IPS-18c (cell line): ENCODE results near the gene UBXN2A.
"Not testable (repeated sequence)": the region's sequence is repeated elsewhere in the genome, so short reads cannot be mapped to it uniquely, and the experiment has no call there.

Experiments
- H3K4me3 ChIP-seq: 2 replicates; pipeline ENCODE4 v1.7.0; 2013; ENCODE audit warnings: low read depth, mild to moderate bottlenecking, low read length, moderate library complexity; ENCODE audit not compliant: insufficient read depth
- H3K9me3 ChIP-seq: one replicate; pipeline ENCODE4 v1.6.1; 2013; ENCODE audit warnings: mild to moderate bottlenecking, low read length, moderate library complexity; ENCODE audit not compliant: control insufficient read depth, insufficient read depth

Gene UBXN2A

DNA sequence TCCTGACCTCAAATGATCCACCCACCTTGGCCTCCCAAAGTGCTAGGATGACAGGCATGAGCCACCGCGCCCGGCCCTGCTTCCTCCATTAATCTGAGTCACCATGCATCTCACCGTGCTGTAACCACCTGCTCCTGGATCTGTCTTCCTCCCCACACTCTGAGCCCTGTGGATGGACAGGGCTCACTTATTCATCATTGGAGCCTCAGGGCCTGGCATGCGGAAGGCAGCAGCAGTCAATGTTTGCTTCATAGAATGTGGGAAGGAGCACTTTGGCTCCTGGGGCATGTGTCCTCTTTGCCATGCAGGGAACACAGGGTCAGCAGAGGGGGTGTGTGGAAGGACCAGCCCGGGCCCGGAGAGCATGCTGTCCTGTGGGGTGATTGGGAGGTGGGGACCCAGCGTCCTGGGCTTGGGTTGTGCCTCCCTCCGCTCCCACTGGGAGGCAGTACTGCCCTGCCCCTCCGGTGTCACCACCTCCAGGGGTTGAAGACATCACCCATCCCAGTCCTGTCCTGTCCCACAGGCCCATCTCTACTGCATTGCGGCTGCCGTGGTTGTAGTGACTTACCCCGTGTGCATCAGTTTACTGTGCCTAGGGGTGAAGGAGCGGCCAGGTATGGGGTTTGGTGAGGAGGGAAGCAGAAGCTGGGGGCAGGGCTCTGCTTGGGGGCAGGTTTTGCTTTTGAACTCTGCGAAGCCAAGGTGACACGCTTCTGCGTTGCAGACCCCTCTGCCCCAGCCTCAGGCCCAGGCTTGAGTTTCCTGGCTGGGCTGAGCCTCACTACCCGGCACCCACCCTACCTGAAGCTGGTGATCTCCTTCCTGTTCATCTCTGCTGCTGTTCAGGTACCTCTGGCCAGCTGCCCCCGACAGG lies 81.1 kb downstream of the UBXN2A start:
- Histone ChIP-seq H3K4me3 (no peak overlapping the region), H3K9me3 (no peaks in the 10 kb centered on the region)

DNA sequence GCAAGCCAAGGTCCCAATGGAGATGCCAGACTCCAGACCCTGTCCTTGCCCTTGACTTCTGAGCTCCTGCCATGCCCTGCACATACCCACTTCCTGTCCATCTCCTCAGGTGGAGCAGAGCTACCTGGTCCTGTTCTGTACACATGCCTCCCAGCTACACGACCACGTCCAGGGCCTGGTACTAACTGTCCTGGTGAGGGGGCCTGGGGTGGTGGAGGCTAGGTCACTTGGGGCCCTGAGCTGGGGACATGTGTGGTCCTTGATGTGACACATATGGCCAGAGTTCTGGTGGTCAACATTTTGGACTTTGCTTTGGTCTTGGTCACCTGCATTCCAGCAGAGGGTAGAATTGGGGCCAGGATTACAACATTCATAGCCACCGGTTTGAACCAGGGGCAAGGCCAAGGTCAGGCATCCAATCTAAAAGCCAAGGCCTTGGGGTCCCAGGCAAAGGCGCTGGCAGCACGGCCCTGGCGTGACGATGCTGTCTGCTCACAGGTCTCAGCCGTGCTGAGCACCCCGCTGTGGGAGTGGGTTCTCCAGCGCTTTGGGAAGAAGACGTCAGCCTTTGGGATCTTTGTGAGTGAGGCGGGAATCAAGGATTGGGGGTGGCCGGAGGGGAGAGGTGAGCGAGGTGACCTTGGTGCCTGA lies 82.2 kb downstream of the UBXN2A start:
- H3K4me3 ChIP-seq: no peak overlapping the region
- no peaks in the 10 kb centered on the region for H3K9me3 ChIP-seq

GRCh38 chr2:24022975-24023575 lies 82.8 kb downstream of the UBXN2A start:
- H3K4me3 ChIP-seq: no peak overlapping the region
- no peaks in the 10 kb centered on the region for H3K9me3 ChIP-seq

DNA sequence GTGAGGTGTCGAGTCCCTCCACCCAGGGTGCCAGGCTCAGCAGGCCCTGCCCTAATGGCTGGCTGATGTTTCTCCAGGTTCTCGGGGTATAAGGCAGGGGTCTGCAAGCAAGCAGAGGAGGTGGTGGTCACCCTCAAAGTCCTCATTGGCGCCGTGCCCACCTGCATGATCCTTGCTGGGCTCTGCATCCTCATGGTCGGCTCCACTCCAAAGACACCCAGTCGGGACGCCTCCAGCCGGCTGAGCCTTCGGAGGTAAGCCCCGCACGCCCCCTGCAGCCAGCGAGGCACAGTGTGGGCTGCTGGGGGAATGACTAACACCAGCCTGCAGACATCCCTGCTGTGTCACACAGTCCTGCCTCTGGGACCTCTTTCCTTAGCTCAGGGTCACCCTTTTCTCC lies 83.8 kb downstream of the UBXN2A start:
- H3K4me3 ChIP-seq: no peak overlapping the region
- no peaks in the 10 kb centered on the region for H3K9me3 ChIP-seq

- H3K9me3 ChIP-seq: no peaks in the 10 kb centered on the region
- H3K4me3 ChIP-seq: no peak overlapping the region; the same call in 1 of the 2 replicates
These were observed 84.9 kb downstream of the UBXN2A start for GRCh38 chr2:24024996-24025663.

DNA sequence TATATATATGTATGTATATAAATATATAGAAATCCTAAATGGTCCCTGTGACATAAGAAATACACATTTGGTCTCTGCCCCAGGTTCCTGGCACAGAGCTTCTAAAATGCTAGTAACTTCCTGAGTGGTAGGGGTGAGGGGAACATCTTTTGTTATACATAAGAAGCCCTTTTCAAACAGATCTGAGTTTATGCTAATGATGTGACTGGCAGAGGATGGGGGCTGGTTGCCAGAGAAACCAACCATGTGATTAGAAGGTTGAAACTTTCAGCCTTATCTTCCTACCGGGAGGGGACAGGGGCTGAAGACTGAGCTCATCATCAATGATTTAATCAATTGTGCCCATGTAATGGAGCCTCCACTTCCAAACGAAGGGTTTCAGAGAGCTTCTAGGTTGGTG lies 86.0 kb downstream of the UBXN2A start:
- H3K4me3 ChIP-seq: no peak overlapping the region
- no peaks in the 10 kb centered on the region for H3K9me3 ChIP-seq

DNA sequence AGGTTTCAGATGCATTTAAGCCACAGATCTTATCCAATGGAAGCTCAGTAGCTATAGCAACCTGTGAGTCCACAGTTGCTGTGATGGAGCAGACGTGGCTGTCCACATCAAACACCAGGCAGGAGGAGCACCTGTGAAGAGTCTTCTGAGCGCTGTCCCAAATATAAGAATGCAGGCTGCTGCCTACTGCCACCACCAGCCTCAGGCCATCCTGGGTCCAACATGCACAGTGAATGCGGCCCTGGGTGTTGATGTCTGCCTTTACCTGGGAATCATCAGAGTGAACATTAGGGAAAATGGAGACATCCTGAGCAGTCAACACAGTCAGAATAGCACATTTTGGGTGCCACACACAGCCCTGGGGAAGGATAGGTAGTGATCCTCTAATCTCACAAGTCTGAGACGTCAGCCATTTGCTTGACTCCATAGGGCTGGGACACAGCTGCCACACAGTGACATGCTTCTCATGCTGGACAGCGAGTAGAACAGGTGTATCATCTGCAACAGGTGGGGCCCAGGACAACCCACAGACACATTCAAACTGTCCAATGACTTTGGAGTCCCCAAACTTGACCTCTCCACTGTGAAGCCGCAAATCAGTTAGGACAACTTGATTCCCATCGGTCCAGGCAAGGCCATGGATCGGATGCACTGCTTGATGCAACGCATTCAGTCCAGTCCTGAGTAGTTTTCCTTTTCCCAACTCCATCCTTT lies 98.7 kb downstream of the UBXN2A start:
- Histone ChIP-seq H3K4me3 (no peak overlapping the region), H3K9me3 (no peaks in the 10 kb centered on the region)

DNA sequence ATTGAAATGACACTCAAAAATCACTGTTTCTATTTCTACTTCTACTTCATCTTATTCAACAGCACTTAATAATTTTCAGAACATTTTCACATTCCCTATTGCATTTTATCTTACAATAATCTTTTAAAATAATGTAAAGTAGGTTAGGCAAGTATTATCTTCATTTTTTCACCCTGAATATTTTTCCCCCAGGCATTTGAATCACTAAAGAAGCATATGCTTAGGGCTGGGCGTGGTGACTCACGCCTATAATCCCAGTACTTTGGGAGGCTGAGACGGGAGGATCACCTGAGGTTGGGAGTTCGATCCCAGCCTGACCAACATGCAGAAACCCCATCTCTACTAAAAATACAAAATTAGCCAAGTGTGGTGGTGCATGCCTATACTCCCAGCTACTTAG lies 100.2 kb downstream of the UBXN2A start:
- Histone ChIP-seq H3K4me3 (no peak overlapping the region), H3K9me3 (no peaks in the 10 kb centered on the region)

DNA sequence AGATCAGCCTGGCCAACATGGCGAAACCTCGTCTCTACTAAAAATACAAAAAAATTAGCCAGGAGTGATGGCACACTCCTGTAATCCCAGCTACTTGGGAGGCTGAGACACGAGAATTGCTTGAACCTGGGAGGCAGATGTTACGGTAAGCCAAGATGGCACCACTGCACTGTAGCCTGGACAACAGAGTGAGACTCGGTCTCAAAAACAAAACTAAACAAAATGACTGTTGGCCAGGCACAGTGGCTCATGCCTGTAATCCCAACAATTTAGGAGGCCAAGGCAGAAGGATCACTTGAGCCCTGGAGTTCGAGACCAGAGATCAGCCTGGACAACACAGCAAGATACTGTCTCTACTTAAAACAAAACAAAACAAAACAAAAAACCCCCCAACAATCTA lies 102.9 kb downstream of the UBXN2A start:
- H3K4me3 ChIP-seq: not testable (repeated sequence)

GRCh38 chr2:24045511-24046508 lies 105.5 kb downstream of the UBXN2A start:
- no peak overlapping the region for H3K4me3 ChIP-seq
- H3K9me3 ChIP-seq: no peaks in the 10 kb centered on the region

More for the DNA sequence above, 102.9 kb downstream of the UBXN2A start:
- not testable (repeated sequence) for H3K9me3 ChIP-seq

DNA sequence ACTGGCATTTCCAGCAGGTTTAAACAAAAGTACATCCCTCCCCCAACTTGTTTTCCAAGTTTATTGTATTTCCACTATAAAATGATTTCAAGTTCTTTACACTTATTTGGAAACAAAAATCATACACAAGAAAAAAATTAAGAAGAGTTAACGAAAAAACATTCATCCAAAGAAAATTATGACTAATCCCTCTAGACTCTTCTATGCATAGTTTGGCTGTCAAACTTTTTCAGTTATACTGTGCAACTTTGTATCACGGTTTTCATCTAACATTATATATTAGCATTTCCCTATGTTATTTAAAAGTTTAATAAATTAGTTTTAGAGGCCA lies 106.3 kb downstream of the UBXN2A start:
- peak overlapping the region; percentile 75 for H3K4me3 ChIP-seq

DNA sequence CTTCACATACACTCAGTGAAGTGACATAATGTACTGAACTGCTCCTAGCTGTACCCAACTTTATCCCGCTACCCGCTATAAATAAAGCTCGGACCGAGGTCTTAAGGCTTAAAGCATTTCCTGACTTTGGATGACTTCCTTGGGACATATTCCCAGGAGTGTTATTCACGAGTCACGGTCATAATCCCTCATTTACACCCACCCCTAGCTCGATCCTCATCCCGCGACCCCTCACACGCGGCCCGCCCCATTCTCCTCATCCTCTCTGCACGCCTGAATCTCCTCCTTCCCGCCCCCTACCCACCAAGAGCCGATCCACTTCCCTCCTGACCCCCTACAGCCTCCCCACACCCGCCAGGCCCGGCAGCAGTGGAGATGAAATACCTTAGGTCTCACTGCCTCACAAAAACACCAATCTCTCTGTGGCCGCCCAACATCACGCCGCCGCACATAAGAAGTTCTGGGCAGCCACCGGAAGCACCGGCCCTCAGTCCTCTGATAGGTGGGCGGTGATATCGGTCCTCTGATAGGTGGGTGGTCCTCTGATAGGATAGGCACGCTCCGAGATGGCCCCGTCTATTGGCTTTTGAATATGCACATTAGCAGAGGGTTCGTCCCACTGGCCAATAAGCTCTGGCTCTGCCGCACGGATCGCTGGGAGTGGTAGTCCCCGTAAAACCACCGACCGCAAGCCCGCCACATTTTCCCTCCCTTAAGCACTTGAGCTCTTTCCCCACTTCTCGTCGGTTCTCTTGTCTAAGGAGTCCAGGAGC lies 106.9 kb downstream of the UBXN2A start, which contains the start of gene WDCP:
Gene WDCP, minus strand, starts transcription at position 462 of the 773 bp plus-strand sequence. CDS start 7,897 bp downstream, outside the sequence.
- Histone ChIP-seq H3K9me3 (no peaks in the 10 kb centered on the region), H3K4me3 (peak within 1 kb of the TSS; percentile 75)

More for the DNA sequence above, 106.3 kb downstream of the UBXN2A start:
- no peaks in the 10 kb centered on the region for H3K9me3 ChIP-seq

GRCh38 chr2:24047703-24048033 lies 107.4 kb downstream of the UBXN2A start:
- no peaks in the 10 kb centered on the region for H3K9me3 ChIP-seq
- H3K4me3 ChIP-seq: peak overlapping the region; percentile 24; the same call in 1 of the 2 replicates

- Histone ChIP-seq H3K4me3 (peak overlapping the region; percentile 72), H3K9me3 (no peaks in the 10 kb centered on the region)
These were observed 108.7 kb downstream of the UBXN2A start for GRCh38 chr2:24048769-24049484.

DNA sequence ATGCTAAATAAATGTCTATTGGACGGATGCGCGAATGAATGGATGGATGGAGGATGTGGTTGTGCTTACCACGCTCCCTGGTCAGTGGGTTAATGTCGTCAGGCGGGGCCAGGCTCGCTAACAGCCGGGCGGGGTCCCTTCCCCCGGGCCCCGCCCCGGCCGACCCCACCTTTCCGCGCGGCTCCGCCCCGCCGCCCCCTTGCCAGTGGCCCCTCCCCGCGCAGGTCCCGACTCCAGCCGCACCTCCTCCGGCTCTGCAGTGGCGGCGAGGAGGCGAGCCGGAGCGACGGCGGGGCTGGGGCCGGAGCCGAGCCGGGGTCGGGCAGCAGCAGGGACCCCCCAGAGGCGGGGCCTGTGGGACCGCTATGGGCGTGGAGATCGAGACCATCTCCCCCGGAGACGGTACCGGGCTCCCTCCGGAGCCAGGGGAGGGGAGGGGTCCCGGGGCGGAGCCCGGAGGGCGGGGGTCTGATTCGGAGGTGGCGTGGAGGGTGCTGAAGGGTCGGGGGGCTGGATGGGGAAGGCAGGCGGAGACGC lies 109.3 kb downstream of the UBXN2A start, which contains the start of gene FKBP1B:
Gene FKBP1B, plus strand, starts transcription at position 257 of the 537 bp plus-strand sequence. Its CDS starts 109 bp downstream, at position 366.
- Histone ChIP-seq H3K9me3 (no peaks in the 10 kb centered on the region), H3K4me3 (peak within 1 kb of the TSS; percentile 72)
